IMR-90 (cell line): ENCODE data around the gene SCPEP1. TPM values are rescaled to one million over a fixed set of nuclear protein-coding genes. Genes with fewer than 3 reads are reported as not detected.

ENCODE experiments used
- ATAC-seq: fragments of 200-7000 bp; cut with Tn5 transposase; 2 replicates; pipeline ENCODE4 v1.9.1; 2020; ENCODE audit warnings: low read depth, mild to moderate bottlenecking, moderate library complexity
- BruUV-seq: library from RNA; stranded (reverse); fragments of 400-500 nt; replicated peaks from 2 replicates; lab custom pipeline; 2021; lab: Mats Ljungman, UMichigan
- CTCF ChIA-PET: fragments of 300-600 bp; formaldehyde crosslinking; extraction: SDS; loops from one replicate; lab custom pipeline; 2021; ENCODE audit warnings: antibody characterized with exemption; lab: Yijun Ruan, JAX
- POLR2A ChIA-PET: fragments of 300-600 bp; sonication (Branson Sonifier 250); formaldehyde crosslinking; loops from one replicate; lab custom pipeline; 2022; ENCODE audit warnings: antibody characterized with exemption; ENCODE audit not compliant: unreplicated experiment; lab: Charles Lee
- DNase-seq: peaks from one replicate; pipeline ENCODE4 v3.0.0; 2013
- H2AFZ ChIP-seq: replicated peaks from 2 replicates; pipeline ENCODE3; 2013; ENCODE audit warnings: low read length, mild to moderate bottlenecking; ENCODE audit not compliant: poor library complexity
- H2AK5ac ChIP-seq: 2 replicates; pipeline ENCODE4 v1.6.1; 2013; ENCODE audit warnings: low read depth, low read length, inconsistent platforms
- H2AK9ac ChIP-seq: replicated peaks from 2 replicates; pipeline ENCODE3; 2013; ENCODE audit warnings: mild to moderate bottlenecking, low read depth, low read length, moderate library complexity; ENCODE audit not compliant: poor library complexity
- H2BK120ac ChIP-seq: 2 replicates; pipeline ENCODE4 v1.6.1; 2013; ENCODE audit warnings: low read depth, low read length, inconsistent platforms
- H2BK15ac ChIP-seq: 3 replicates; pipeline ENCODE4 v1.6.1; 2013; ENCODE audit warnings: low read depth, low read length, inconsistent platforms
- H2BK20ac ChIP-seq: 2 replicates; pipeline ENCODE4 v1.6.1; 2013; ENCODE audit warnings: low read depth, mild to moderate bottlenecking, inconsistent platforms, low read length, moderate library complexity
- H2BK5ac ChIP-seq: 2 replicates; pipeline ENCODE4 v1.6.1; 2013; ENCODE audit warnings: mild to moderate bottlenecking, low read depth, low read length, inconsistent platforms; ENCODE audit not compliant: poor library complexity, severe bottlenecking
- H3K14ac ChIP-seq: replicated peaks from 2 replicates; pipeline ENCODE4 v1.6.1; 2013; ENCODE audit warnings: low read depth, low read length, inconsistent platforms
- H3K18ac ChIP-seq: 2 replicates; pipeline ENCODE4 v1.6.1; 2013; ENCODE audit warnings: low read depth, low read length, control low read depth
- H3K23ac ChIP-seq: 2 replicates; pipeline ENCODE4 v1.6.1; 2013; ENCODE audit warnings: low read depth, low read length, inconsistent platforms
- H3K27ac ChIP-seq: 2 replicates; pipeline ENCODE4 v1.5.1; 2013; ENCODE audit warnings: mild to moderate bottlenecking, control low read depth, low read length; ENCODE audit not compliant: insufficient read depth
- H3K27me3 ChIP-seq: 2 replicates; pipeline ENCODE4 v1.6.1; 2013; ENCODE audit warnings: low read length; ENCODE audit not compliant: control insufficient read depth, insufficient read depth
- H3K36me3 ChIP-seq: 2 replicates; pipeline ENCODE4 v1.6.1; 2013; ENCODE audit warnings: low read length, mixed read lengths; ENCODE audit not compliant: control insufficient read depth, insufficient read depth
- H3K4ac ChIP-seq: 2 replicates; pipeline ENCODE4 v1.6.1; 2013; ENCODE audit warnings: low read depth, low read length, inconsistent platforms
- H3K4me1 ChIP-seq: 2 replicates; pipeline ENCODE4 v1.6.1; 2013; ENCODE audit warnings: low read length, mixed read lengths; ENCODE audit not compliant: control insufficient read depth, insufficient read depth
- H3K4me2 ChIP-seq: 2 replicates; pipeline ENCODE4 v1.6.1; 2013; ENCODE audit warnings: low read depth, mild to moderate bottlenecking, control low read depth, low read length, moderate library complexity
- H3K4me3 ChIP-seq: 2 replicates; pipeline ENCODE4 v1.5.1; 2013; ENCODE audit warnings: low read depth, mild to moderate bottlenecking, control low read depth, low read length, moderate library complexity; ENCODE audit not compliant: insufficient read depth
- H3K56ac ChIP-seq: 2 replicates; pipeline ENCODE4 v1.6.1; 2013; ENCODE audit warnings: low read length, inconsistent platforms; ENCODE audit not compliant: insufficient read depth; ENCODE audit errors: extremely low read depth
- H3K79me1 ChIP-seq, 2 experiments: 2 replicates each; pipeline ENCODE4 v1.6.1; 2013; ENCODE audit warnings: low read length in 2 of 2, inconsistent platforms in 1 of 2, low read depth in 1 of 2
- H3K9ac ChIP-seq: 2 replicates; pipeline ENCODE4 v1.6.1; 2013; ENCODE audit warnings: low read depth, low read length, control low read depth
- H3K9me1 ChIP-seq: 2 replicates; pipeline ENCODE4 v1.6.1; 2013; ENCODE audit warnings: low read length, inconsistent platforms; ENCODE audit not compliant: insufficient read depth
- H3K9me3 ChIP-seq: 2 replicates; pipeline ENCODE4 v1.6.1; 2013; ENCODE audit warnings: low read length; ENCODE audit not compliant: control insufficient read depth, insufficient read depth
- H4K20me1 ChIP-seq: 2 replicates; pipeline ENCODE4 v1.6.1; 2013; ENCODE audit warnings: low read length, inconsistent platforms; ENCODE audit not compliant: insufficient read depth
- H4K5ac ChIP-seq: 2 replicates; pipeline ENCODE4 v1.6.1; 2013; ENCODE audit warnings: mild to moderate bottlenecking, low read depth, low read length, control low read depth
- H4K8ac ChIP-seq, 2 experiments: 2 replicates each; pipeline ENCODE4 v1.6.1; 2013; ENCODE audit warnings: low read depth in 2 of 2, low read length in 2 of 2, control low read depth in 1 of 2, inconsistent platforms in 1 of 2
- H4K91ac ChIP-seq: 2 replicates; pipeline ENCODE4 v1.6.1; 2013; ENCODE audit warnings: low read depth, low read length, inconsistent platforms; ENCODE audit not compliant: insufficient read depth
- BHLHE40 ChIP-seq: fragments of 150-350 bp; IDR thresholded peaks from 2 replicates; pipeline ENCODE4 v1.6.1; 2016; ENCODE audit warnings: mild to moderate bottlenecking, low read depth, low read length
- CEBPB ChIP-seq: IDR thresholded peaks from 2 replicates; pipeline ENCODE4 v1.6.1; 2012; ENCODE audit warnings: low read depth, low read length, improper control_type of control experiment
- CHD1 ChIP-seq: IDR thresholded peaks from 2 replicates; pipeline ENCODE4 v1.6.1; 2012; ENCODE audit warnings: low read depth, low read length, improper control_type of control experiment
- FOS ChIP-seq: fragments of 150-350 bp; IDR thresholded peaks from 2 replicates; pipeline ENCODE4 v1.6.1; 2016; ENCODE audit warnings: low read depth, low read length
- MAFK ChIP-seq: IDR thresholded peaks from 2 replicates; pipeline ENCODE4 v1.6.1; 2012; ENCODE audit warnings: low read depth, low read length, improper control_type of control experiment
- MAZ ChIP-seq: IDR thresholded peaks from 2 replicates; pipeline ENCODE4 v1.6.1; 2012; ENCODE audit warnings: low read depth, mild to moderate bottlenecking, low read length, improper control_type of control experiment, moderate library complexity, borderline replicate concordance
- MXI1 ChIP-seq: IDR thresholded peaks from 2 replicates; pipeline ENCODE4 v1.6.1; 2012; ENCODE audit warnings: low read depth, mild to moderate bottlenecking, low read length, moderate library complexity, borderline replicate concordance
- NFE2L2 ChIP-seq: fragments of 150-350 bp; IDR thresholded peaks from 2 replicates; pipeline ENCODE4 v1.6.1; 2016; ENCODE audit warnings: low read depth, mild to moderate bottlenecking, low read length
- POLR2A ChIP-seq: IDR thresholded peaks from 2 replicates; pipeline ENCODE4 v1.6.1; 2012; ENCODE audit warnings: mild to moderate bottlenecking, low read depth, low read length
- RAD21 ChIP-seq: IDR thresholded peaks from 2 replicates; pipeline ENCODE4 v1.6.1; 2012; ENCODE audit warnings: low read length, improper control_type of control experiment
- RCOR1 ChIP-seq: IDR thresholded peaks from 2 replicates; pipeline ENCODE4 v1.6.1; 2012; ENCODE audit warnings: mild to moderate bottlenecking, low read length, improper control_type of control experiment; ENCODE audit not compliant: insufficient replicate concordance
- RFX5 ChIP-seq: IDR thresholded peaks from 2 replicates; pipeline ENCODE4 v1.8.0; 2012; ENCODE audit warnings: low read depth, mild to moderate bottlenecking, low read length, moderate library complexity
- SMC3 ChIP-seq: fragments of 150-350 bp; IDR thresholded peaks from 2 replicates; pipeline ENCODE4 v1.6.1; 2016; ENCODE audit warnings: low read depth, mild to moderate bottlenecking, antibody characterized with exemption, low read length, moderate library complexity
- WGBS, 2 experiments: methylation state at CpG; one replicate each; pipeline versions ENCODE4 v1.1.5 to v1.1.7; 2013; ENCODE audit warnings: missing lambda C conversion rate in 2 of 2; ENCODE audit not compliant: insufficient read length in 1 of 2; ENCODE audit errors: extremely low coverage in 2 of 2; 5-methylcytosine and 5-hydroxymethylcytosine counted together
- dilution Hi-C: fragments of 300-500 bp; cut with HindIII; formaldehyde crosslinking; loops from one replicate; pipeline ENCODE4 v1.14.3; 2018; ENCODE audit warnings: low sequenced_read_pairs; ENCODE audit not compliant: unreplicated experiment
- in situ Hi-C: fragments of 300-500 bp; cut with MboI; formaldehyde crosslinking; loops from 3 replicates; pipeline ENCODE4 v1.14.3; 2019; ENCODE audit warnings: low sequenced_read_pairs, inconsistent platforms, mixed read lengths
- intact Hi-C: fragments of 100-400 bp; cut with micrococcal nuclease; formaldehyde crosslinking; loops from 2 replicates; pipeline ENCODE4 v1.10.0; 2022
- polyA plus RNA-seq, 3 experiments: library from polyadenylated mRNA; depleted of rRNA; stranded (reverse); fragments of >200 nt; gene quantifications; 2 replicates each; pipeline ENCODE4 v1.2.3, GENCODE V29; 2012; ENCODE audit warnings: low replicate concordance in 1 of 3
- total RNA-seq: library from RNA; depleted of rRNA; stranded (reverse); fragments of >200 nt; gene quantifications from 2 replicates; pipeline ENCODE4 v1.2.3, GENCODE V29; 2012
- TF ChIP-seq, protein P1 (sequence below): fragments of 150-350 bp; IDR thresholded peaks from 2 replicates; pipeline ENCODE4 v1.6.1; 2016; ENCODE audit warnings: low read depth, mild to moderate bottlenecking, low read length, moderate library complexity, borderline replicate concordance
- TF ChIP-seq, protein P2 (sequence below): conservative IDR thresholded peaks from 2 replicates; pipeline ENCODE4 v1.5.1; 2012; ENCODE audit warnings: mild to moderate bottlenecking, low read depth, low read length, improper control_type of control experiment

Gene SCPEP1
- total and polyA plus RNA-seq, 2 of the 4 experiments (the other 2 are of a cell fraction): 16.5 to 32.1 TPM

DNA sequence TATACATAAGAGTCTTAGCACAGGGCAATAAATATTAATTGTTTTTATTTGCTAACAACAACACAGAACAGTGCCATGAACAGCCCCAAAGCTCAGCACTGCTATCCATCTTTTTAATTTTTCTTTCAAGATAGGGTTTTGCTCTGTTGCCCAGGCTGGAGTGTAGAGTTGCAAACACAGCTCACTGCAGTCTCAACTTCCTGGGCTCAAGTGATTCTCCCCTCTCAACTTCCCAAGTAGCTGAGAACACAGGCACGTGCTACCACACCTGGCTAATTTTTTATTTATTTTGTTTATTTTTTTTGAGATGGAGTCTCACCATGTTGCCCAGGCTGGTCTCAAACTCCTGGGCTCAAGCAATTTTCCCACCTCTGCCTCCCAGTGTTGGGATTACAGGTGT lies 59.5 kb downstream of the SCPEP1 start:
- ChIA-PET POLR2A (no interaction called here), CTCF (no interaction called here)
- no peak overlapping the region for H3K56ac ChIP-seq
- no peaks in the 10 kb centered on the region for H3K79me1 ChIP-seq
- H2AFZ ChIP-seq: no peak overlapping the region
- peaks cover 14% of the 10 kb centered on the region for H3K27me3 ChIP-seq
- no peak overlapping the region for H3K4me2 ChIP-seq
- H3K9me1 ChIP-seq: no peaks in the 10 kb centered on the region
- H4K8ac ChIP-seq: no peak overlapping the region
- no peak overlapping the region for H2AK9ac ChIP-seq
- in situ Hi-C loops: no loop called here
- H4K5ac ChIP-seq: no peak overlapping the region
- H2BK20ac ChIP-seq: no peak overlapping the region
- no peak overlapping the region for H3K27ac ChIP-seq
- H4K20me1 ChIP-seq: no peaks in the 10 kb centered on the region
- WGBS, 2 experiments: no CpG with 5 or more reads among the region's 1 CpG
- BruUV-seq: no TSS peak
- H2BK5ac ChIP-seq: no peak overlapping the region
- H3K9ac ChIP-seq: no peak overlapping the region
- no peak overlapping the region for H2AK5ac ChIP-seq
- ATAC-seq (no peak), DNase-seq (no peak)
- H3K23ac ChIP-seq: no peak overlapping the region
- no peak overlapping the region for H2BK15ac ChIP-seq
- H3K4me3 ChIP-seq: no peak overlapping the region
- H3K14ac ChIP-seq: no peak overlapping the region
- no peak overlapping the region for H4K91ac ChIP-seq
- H3K36me3 ChIP-seq: no peaks in the 10 kb centered on the region
- no peak overlapping the region for H2BK120ac ChIP-seq
- TF ChIP-seq POLR2A: no peak
- no peak for TF ChIP-seq RCOR1
- no peak for TF ChIP-seq RAD21
- TF ChIP-seq NFE2L2: no peak
- no peak for TF ChIP-seq SMC3
- TF ChIP-seq, protein P1, sequence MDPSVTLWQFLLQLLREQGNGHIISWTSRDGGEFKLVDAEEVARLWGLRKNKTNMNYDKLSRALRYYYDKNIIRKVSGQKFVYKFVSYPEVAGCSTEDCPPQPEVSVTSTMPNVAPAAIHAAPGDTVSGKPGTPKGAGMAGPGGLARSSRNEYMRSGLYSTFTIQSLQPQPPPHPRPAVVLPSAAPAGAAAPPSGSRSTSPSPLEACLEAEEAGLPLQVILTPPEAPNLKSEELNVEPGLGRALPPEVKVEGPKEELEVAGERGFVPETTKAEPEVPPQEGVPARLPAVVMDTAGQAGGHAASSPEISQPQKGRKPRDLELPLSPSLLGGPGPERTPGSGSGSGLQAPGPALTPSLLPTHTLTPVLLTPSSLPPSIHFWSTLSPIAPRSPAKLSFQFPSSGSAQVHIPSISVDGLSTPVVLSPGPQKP: no peak
- TF ChIP-seq CEBPB: no peak
- TF ChIP-seq, protein P2, sequence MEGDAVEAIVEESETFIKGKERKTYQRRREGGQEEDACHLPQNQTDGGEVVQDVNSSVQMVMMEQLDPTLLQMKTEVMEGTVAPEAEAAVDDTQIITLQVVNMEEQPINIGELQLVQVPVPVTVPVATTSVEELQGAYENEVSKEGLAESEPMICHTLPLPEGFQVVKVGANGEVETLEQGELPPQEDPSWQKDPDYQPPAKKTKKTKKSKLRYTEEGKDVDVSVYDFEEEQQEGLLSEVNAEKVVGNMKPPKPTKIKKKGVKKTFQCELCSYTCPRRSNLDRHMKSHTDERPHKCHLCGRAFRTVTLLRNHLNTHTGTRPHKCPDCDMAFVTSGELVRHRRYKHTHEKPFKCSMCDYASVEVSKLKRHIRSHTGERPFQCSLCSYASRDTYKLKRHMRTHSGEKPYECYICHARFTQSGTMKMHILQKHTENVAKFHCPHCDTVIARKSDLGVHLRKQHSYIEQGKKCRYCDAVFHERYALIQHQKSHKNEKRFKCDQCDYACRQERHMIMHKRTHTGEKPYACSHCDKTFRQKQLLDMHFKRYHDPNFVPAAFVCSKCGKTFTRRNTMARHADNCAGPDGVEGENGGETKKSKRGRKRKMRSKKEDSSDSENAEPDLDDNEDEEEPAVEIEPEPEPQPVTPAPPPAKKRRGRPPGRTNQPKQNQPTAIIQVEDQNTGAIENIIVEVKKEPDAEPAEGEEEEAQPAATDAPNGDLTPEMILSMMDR: no peak
- no peak for TF ChIP-seq MAFK
- no peak for TF ChIP-seq FOS
- no peak for TF ChIP-seq MXI1
- TF ChIP-seq MAZ: no peak
- TF ChIP-seq BHLHE40: no peak
- TF ChIP-seq RFX5: no peak
- no peak for TF ChIP-seq CHD1
- H3K9me3 ChIP-seq: no peaks in the 10 kb centered on the region
- dilution Hi-C loops: no loop called here
- H3K18ac ChIP-seq: no peak overlapping the region
- H3K4me1 ChIP-seq: no peaks in the 10 kb centered on the region
- intact Hi-C loops: no loop called here
- no peak overlapping the region for H3K4ac ChIP-seq
